ENCODE results near the gene SNX11.

GRCh38 chr17:48125829-48126531 lies 18.4 kb downstream of the SNX11 start:
- TF ChIP-seq MAFF (IDR thresholded peaks at IDR 0.05; ENCODE audit: low read length): no peak
- TF ChIP-seq FOS (IDR thresholded peaks at IDR 0.05; ENCODE audit: extremely low read depth, insufficient read length): no peak
- TF ChIP-seq EZH2 (IDR thresholded peaks at IDR 0.05; ENCODE audit: borderline replicate concordance, low read depth, low read length): no peak
- TF ChIP-seq ZNF3 (CRISPR knock-in tag; IDR thresholded peaks at IDR 0.05): no peak
- TF ChIP-seq NR2C2 (CRISPR knock-in tag; IDR thresholded peaks at IDR 0.05): no peak
- no peak for TF ChIP-seq NR2C2 (tag; IDR thresholded peaks at IDR 0.05)
- no peak for TF ChIP-seq CTCF (IDR thresholded peaks at IDR 0.05 in 2 of 3, conservative IDR thresholded peaks at IDR 0.05 in 1 of 3; ENCODE audit: insufficient read depth in 2 of 3, low read depth in 1 of 3, low read length in 3 of 3)
- TF ChIP-seq, protein P1, sequence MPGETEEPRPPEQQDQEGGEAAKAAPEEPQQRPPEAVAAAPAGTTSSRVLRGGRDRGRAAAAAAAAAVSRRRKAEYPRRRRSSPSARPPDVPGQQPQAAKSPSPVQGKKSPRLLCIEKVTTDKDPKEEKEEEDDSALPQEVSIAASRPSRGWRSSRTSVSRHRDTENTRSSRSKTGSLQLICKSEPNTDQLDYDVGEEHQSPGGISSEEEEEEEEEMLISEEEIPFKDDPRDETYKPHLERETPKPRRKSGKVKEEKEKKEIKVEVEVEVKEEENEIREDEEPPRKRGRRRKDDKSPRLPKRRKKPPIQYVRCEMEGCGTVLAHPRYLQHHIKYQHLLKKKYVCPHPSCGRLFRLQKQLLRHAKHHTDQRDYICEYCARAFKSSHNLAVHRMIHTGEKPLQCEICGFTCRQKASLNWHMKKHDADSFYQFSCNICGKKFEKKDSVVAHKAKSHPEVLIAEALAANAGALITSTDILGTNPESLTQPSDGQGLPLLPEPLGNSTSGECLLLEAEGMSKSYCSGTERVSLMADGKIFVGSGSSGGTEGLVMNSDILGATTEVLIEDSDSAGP (CRISPR knock-in tag; IDR thresholded peaks at IDR 0.05): no peak
- no peak for TF ChIP-seq TEAD4 (IDR thresholded peaks at IDR 0.05; ENCODE audit: low read length)
- TF ChIP-seq TEAD4 (CRISPR knock-in tag; IDR thresholded peaks at IDR 0.05; ENCODE audit: borderline replicate concordance): no peak

All from K562 (cell line).